Measurements from ENCODE around the gene CCDC154.

CCDC154 gene

DNA sequence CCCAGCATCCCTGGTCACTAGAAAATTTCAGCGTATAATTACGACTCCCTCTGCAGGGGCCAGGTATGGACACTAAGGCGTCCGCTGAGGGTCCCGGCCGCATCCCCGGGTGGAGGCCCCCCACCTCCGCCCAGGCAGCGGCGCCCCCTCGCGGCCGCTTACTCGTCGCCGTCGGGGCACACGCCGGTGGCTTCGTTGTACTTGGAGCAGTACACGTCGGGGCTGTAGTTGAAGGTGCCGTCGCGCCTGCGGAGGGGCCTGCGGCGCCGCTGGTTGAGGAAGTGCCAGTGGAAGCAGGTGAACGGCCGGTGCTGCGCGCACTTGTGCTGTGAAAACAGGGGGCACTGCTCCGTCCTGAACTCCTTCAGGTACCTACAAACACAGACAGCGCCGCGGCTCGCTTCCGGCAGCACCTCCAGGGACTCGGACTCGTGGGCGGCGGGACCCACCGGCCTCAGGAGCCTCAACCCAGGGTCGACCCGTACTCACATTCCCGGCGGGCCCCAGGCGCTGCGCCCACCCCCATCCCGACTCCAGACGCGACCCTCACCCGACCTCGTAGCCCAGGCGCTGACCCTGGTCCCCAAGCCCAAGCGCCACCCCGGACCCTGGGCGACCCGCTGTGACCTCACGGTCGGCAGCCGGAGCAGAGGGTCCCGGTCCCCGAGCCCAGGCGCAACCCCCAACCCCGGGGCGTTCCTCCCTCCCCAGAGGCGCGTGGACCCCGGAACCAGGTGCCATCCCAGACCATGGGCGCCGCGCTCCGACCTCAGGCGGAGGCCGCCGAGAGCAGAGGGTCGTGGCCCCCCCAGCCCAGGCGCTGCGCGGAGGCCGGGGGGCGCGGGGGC lies 30.4 kb downstream of the CCDC154 start:
- DNase-seq = peak; percentile 66

GRCh38 chr16:1412847-1413246 lies 31.5 kb downstream of the CCDC154 start:
- no peak for DNase-seq

DNA sequence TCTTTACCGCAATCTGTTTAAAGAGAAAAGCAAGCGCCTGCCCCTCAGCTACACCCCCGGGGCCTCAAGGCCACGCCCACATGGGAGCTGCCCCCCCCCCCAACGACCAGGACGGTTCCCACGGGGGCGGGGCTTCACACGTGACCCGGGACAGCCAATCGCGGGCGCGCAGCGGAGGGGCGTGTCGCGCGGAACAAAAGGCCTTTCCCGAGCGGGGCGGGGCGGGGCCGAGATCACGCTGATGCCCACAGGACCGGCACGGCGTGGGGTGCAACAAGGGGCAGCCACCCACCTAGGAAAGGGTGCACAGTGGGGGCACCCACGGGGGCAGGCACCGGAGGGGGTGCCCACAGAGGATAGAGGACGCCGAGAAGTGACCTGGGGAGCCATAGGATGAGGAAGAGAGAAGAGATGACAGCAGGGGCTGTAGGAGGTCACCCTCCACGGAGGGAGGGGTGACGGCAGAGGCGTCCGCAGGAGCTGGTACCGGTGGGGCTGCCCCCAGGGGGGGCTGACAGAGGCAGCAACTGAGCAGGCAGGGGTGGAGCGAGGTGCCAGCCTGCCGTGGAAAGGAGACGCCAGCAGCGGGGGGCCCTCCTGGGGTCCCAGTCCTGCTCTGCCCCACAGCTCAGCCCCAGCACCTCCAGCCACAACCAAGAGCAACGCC lies 36.1 kb downstream of the CCDC154 start:
- DNase-seq = peak; percentile 98

DNA sequence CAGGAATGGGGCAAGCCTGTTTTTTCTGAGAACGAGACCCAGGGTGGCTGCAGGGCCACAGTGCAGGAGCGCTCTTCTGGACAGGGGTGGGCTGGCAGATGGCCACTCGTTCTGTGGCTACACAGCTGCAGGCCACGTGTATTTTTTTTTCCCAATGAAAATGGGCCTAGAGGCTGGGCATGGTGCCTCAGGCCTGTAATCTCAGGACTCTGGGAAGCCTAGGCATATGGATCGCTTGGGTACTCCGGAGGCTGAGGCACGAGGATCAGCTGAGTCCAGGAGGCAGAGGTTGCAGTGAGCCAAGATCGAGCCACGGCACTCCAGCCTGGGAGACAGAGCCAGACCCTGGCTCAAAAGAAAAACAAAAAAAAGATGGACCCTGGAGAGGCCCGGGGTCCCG lies 36.6 kb downstream of the CCDC154 start:
- DNase-seq = no peak

GRCh38 chr16:1403733-1404132 lies 40.6 kb downstream of the CCDC154 start:
- no peak for DNase-seq

- no peak for DNase-seq
These were observed 41.3 kb downstream of the CCDC154 start for GRCh38 chr16:1403036-1403435.

GRCh38 chr16:1401758-1402154 lies 42.6 kb downstream of the CCDC154 start:
- DNase-seq = no peak

- no peak for DNase-seq
These were observed 43.1 kb downstream of the CCDC154 start for GRCh38 chr16:1401061-1401757.

DNA sequence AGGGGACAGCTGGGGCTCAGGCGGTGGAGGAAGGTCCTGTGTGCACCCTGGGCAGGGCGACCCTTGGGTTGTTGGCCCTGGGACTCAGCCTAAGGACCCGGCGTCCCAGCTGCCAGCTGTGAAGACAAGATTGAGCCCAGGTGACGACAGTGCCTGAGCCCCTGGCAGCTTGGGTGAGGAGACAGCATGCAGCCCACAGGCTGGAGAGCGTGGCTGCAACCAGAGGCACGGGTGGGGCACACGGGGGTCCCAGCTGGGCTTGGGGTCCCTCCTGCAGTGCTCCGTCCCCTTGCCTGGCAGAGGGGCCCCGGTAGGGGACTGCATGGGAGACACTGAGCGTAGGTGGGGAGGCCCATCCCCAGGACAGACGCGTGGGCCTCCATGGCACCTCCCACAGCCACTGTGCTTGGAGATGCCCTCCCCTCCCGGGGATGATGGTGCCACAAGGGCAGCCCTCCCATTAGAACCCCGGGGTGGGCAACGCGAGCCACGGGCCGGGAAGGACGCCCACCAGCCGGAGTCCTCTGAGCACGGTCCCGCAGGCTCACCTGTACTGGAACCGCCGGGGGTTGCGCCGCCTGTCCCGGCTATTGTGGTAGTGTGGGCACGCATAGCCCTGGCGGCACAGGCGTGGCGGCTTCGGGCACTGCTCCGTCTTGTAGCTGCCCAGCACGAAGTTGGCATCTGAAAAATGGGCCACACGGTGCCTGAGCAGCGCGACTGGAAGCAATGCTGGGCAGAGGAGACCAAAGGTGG lies 45.4 kb downstream of the CCDC154 start:
- DNase-seq = no peak

DNA sequence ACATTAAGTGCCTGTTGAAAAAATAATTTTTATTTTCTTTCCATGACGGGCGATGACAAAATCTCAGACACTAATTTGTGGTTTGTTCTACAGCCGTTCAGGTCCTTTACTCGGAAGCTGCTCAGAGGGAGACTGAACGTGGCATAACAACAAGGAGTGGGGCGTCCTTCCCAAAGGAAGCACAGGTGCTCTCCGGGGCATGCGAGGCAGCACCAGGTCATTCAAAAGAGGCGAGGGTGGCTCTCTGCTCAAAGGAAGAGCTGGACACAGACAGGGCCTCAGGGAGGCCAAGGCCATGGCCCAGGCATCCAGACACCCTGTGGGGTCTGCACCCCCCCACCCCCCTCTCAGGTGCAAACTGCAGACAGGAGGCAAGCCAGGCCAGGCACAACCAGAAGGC lies 46.0 kb downstream of the CCDC154 start:
- DNase-seq = no peak

- no peak for DNase-seq
These were observed 46.6 kb downstream of the CCDC154 start for GRCh38 chr16:1397779-1398178.

DNA sequence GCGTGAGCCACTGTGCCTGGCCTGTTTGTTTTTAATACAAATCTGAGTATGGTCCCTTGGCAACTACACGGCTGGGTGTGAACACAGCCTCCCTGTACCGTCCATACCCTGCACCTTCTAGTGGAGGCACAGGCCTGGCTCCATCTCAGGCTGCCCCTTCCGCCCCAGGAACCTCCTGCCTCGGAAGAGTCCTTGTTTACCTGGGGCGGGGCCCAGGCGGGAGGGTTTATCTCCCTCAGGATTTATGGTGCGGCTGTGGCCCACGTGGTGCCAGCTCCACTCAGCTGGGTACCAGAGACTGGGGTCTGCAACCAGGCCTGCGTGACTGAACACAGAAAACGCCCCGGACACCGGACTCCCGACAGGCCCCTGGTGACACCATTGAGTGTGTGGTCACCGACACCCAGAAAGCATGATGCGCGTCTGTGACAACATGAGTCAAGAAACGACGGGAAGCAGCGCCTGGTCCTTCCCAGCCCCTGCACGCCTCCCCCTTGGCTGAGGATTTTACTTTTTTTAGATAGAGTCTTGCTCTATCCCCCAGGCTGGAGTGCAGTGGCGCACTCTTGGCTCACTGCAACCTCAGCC lies 48.8 kb downstream of the CCDC154 start:
- DNase-seq = no peak

DNA sequence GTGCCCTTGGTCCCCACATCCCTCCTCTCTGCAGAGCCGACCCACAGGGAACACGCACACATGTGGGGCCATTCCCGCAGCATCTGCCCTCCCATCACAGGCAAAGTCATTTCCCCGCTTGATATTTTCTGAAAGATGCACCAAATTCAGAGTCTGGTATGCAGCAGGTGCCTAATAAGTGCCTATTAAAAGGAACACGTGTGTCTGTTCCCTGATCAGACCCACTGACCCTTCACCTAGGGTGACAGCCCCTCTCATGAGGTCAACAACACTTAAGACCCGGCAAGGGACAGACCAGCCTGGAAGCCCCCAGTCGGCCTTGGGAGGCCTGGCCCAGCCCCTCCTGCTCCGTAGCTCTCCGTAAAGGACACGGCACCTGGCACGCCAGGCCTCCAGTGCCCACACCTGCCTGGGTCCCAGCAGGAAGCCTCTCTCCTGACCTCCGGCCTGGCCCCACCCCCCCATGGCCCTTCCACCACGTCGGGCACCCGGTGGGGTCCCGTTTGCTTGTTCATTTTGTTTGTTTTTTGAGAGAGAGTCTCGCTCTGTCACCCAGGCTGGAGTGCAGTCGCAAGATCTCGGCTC lies 49.9 kb downstream of the CCDC154 start:
- DNase-seq = no peak

- DNase-seq = no peak
These were observed 50.7 kb downstream of the CCDC154 start for GRCh38 chr16:1393613-1394176.

DNA sequence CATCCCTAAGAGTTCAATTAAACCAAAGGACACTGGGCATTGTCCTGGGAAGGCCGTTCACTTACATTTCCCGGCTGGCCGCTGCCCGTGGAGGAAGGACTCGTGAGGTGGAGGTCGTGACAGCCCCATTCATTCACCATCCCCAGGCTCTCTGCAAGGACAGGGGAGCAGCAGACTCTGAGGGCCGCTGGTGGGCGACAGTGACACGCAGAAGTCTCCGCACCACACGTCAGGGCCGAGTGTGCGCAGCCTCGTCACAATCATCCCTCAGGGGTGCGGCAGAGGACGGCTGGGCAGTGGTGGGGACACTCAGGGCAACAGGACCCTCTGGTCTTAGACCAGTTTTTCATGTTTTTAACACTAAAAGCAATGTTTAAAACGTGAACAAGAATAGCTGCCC lies 51.5 kb downstream of the CCDC154 start:
- no peak for DNase-seq

DNA sequence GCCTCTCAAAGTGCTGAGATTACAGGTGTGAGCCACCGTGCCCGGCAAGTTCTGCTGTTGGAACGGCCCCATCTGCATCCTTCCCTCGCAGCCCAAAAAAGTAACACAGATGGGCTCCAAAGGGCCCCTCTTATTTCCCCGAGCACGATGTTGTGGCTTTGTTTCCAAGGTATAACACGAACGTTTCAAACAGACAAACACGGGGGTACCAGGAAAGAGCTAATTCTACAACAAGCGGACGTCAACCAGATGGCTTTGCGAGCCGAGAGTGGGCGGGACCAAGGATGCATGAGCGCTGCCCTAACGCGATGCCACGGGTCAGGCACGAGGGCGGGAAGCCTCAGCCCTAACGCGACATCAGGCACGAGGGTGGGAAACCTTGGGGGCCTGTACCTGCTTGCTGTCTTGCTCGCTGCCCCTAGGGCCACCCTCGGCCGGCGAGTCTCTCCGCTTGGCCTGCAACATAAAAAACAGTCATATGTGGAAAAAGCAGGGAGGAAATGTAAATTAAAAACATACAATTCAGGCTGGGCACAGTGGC lies 54.0 kb downstream of the CCDC154 start:
- DNase-seq = no peak

- DNase-seq = no peak
These were observed 54.6 kb downstream of the CCDC154 start for GRCh38 chr16:1389762-1390161.

DNA sequence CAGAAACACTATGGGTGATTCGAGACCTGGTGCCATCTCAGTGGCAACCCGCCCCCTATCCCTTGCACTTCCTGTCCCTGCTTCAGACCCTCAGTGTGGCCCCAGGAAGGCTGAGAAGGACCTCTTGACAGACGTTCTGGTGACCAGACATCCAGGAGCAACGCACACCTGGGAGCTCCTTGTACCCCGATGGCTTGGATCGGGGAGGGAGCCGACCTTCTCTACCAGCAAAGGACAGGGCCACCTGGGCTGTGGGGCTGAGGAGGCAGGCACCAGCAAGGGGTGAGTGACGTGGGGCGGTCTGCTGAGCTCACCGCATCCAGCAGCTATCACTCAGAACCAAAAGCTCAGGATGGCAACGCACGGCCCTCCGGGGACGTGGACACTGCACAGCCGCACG lies 57.0 kb downstream of the CCDC154 start:
- DNase-seq = no peak

GRCh38 chr16:1385232-1385631 lies 59.1 kb downstream of the CCDC154 start:
- DNase-seq = no peak

Data from activated CD8-positive, alpha-beta memory T cell treated with anti-CD3 and anti-CD28 coated beads, Interleukin-2, amount 50 U/mL, for 4 hours (primary cell).